GM21515 (cell line): Measurements from ENCODE around the gene EEF1AKMT3.
"Not testable (repeated sequence)": the region's sequence is repeated elsewhere in the genome, so short reads cannot be mapped to it uniquely, and the experiment has no call there.

Experiments
- ATAC-seq: cut with Tn5 transposase; IDR thresholded peaks from one replicate; pipeline ENCODE4 v1.9.1; 2021; ENCODE audit not compliant: unreplicated experiment

Gene EEF1AKMT3

GRCh38 chr12:57815177-57816000 lies 43.0 kb downstream of the EEF1AKMT3 start:
- no peak for ATAC-seq

- ATAC-seq, result no peak
These were observed 43.8 kb downstream of the EEF1AKMT3 start for GRCh38 chr12:57816001-57816854.

- no peak for ATAC-seq
These were observed 44.4 kb downstream of the EEF1AKMT3 start for GRCh38 chr12:57816855-57817151.

GRCh38 chr12:57817261-57817989 lies 45.0 kb downstream of the EEF1AKMT3 start:
- no peak for ATAC-seq

GRCh38 chr12:57817990-57818331 lies 45.5 kb downstream of the EEF1AKMT3 start:
- ATAC-seq, result not testable (repeated sequence)

GRCh38 chr12:57820119-57820518 lies 47.7 kb downstream of the EEF1AKMT3 start:
- not testable (repeated sequence) for ATAC-seq

- ATAC-seq, result not testable (repeated sequence)
These were observed 48.6 kb downstream of the EEF1AKMT3 start for GRCh38 chr12:57821015-57821414.

- ATAC-seq, result no peak
These were observed 49.2 kb downstream of the EEF1AKMT3 start for GRCh38 chr12:57821474-57822214.

GRCh38 chr12:57822392-57823130 lies 50.1 kb downstream of the EEF1AKMT3 start:
- no peak for ATAC-seq

- ATAC-seq, result no peak
These were observed 50.9 kb downstream of the EEF1AKMT3 start for GRCh38 chr12:57823131-57823907.

GRCh38 chr12:57823908-57824640 lies 51.7 kb downstream of the EEF1AKMT3 start:
- ATAC-seq, result no peak

GRCh38 chr12:57825451-57825850 lies 53.0 kb downstream of the EEF1AKMT3 start:
- ATAC-seq, result no peak

- no peak for ATAC-seq
These were observed 54.0 kb downstream of the EEF1AKMT3 start for GRCh38 chr12:57826400-57826799.

- ATAC-seq, result no peak
These were observed 54.6 kb downstream of the EEF1AKMT3 start for GRCh38 chr12:57826966-57827365.

GRCh38 chr12:57829025-57829777 lies 56.8 kb downstream of the EEF1AKMT3 start:
- no peak for ATAC-seq

- ATAC-seq, result no peak
These were observed 58.0 kb downstream of the EEF1AKMT3 start for GRCh38 chr12:57830393-57830792.
